Right lobe of liver (tissue), 4 donors: Measurements from ENCODE around the gene SLC50A1.

ENCODE experiments used
- CTCF ChIP-seq, 4 donors: fragments of 200-600 bp in 3 of 4; fragments of 450-650 bp in 1 of 4; IDR thresholded peaks; one replicate each; pipeline versions ENCODE4 v1.5.1 to v1.8.0; 2016 to 2022; ENCODE audit warnings: antibody characterized with exemption in 4 of 4, mild to moderate bottlenecking in 2 of 4
- POLR2A ChIP-seq: fragments of 450-650 bp; IDR thresholded peaks from one replicate; pipeline ENCODE4 v1.6.1; 2017; ENCODE audit warnings: antibody characterized with exemption, mild to moderate bottlenecking
- donor health status: DM: no; HTN: no; CAD: no.
- donor health status: DM: no; HTN: no; CAD: no.
- donor health status: DM: no; HTN: yes; CAD: no.

DNA sequence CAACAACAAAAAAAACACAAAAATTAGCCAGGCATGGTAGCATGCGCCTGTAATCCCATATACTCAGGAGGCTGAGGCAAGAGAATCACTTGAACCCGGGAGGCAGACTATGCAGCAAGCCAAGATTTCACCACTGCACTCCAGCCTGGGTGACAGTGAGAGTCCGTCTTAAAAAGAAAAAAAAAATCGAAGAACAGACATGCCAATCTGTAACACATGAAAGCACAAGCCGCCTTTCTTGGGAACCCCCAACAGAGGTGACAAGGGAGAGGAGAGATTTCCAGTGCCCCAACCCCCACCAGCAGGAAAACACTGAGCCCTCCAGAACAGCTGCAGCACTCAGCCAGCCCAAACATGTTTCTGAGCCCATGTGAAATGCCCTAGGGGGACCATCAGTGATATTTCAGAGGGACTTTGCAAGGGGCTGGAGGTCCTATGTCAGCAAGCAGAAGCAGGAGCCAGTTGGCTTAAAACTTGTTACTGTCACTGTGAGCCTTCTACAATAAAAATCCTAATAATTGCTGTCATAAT is 22.1 kb upstream of the SLC50A1 start:
- TF ChIP-seq CTCF (IDR thresholded peaks at IDR 0.05): no peak
- TF ChIP-seq POLR2A: no peak
